GM19099 (cell line): ENCODE data around the gene RNF138.

ENCODE experiments used
- POLR2A ChIP-seq: IDR thresholded peaks from 3 replicates; pipeline ENCODE4 v1.6.1; 2011; ENCODE audit warnings: low read depth; ENCODE audit not compliant: insufficient read length; ENCODE audit errors: extremely low read depth

RNF138 gene

DNA sequence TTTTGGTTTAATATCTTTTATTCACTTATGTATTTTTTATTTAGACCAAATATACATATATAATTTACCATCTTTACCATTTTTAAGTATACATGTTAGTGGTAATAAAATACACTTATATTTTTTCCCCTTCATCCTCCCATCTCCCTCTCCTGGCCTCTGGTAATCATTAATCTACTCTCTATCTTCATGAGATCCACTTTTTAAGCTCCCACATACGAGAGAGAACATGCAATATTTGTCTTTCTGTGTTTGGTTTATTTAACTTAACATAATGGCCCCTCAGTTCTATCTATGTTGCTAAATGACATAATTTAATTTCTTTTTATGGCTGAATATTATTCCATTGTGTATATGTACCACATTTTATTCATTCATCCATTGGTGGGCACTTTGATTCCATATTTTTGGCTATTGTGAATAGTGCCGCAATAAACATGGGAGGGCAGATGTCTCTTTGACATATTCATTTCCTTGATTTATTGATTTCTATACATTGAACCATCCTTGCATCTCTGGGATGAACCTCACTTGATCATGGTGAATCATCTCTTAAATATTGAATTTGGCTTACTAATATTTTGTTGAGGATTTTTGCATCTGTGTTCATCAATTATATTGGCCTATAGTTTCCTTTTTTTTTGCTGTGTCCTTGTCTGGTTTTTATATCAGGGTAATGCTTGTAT is 56.7 kb downstream of the RNF138 start:
- TF ChIP-seq POLR2A: no peak

DNA sequence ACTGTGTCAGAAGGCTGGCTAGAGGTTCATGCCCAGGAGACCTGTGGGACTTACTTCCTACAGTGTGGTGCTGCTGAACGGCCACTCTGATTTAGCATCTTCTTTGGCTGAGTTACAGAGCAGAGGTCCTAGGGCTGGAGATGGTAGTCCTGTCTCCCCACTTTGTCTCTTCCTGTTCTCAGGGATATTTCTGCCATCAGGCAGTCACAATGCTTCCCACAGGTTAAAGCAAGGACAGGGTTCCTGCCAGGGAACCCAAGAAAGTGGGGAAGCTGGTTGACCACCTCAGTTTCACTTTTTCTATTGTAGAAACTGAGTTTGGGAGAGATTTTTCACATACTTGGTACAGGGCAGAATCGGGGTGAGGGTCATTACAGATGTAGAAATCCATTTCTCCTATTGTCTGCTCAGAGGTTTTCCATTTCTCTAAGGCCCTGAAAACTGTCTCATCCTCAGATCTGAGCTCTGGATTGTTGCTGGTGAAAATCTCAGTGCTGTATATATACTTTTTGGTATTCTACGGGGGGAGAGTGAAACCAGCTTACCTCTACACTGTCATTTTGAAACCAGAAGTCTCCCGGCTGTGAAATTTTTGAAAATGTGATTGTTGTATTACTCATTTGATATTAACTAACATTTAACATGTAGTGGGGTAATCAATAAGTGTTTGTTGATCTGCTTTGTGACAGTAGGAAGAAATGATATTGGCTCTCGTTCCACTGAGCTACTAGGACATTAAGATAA is 61.2 kb downstream of the RNF138 start:
- no peak for TF ChIP-seq POLR2A

DNA sequence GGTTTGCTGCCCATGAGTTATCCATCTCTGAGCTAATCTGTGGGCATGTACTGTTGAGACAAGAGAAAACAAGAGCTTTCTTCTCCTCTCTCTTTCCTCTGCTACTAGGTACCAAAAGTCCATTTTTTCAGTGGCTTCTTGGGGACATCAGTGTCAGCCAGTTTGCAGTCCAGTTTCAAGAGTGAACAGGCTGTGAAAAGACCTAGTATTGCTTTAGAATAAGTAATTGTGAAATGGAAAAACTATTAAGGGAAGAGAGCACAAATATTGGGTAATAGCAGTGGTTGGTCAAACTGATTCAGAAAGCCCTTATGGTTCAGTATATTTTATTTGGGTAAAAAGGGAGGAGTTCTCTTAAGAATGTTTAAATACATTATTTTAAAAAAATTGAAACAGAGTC is 65.2 kb downstream of the RNF138 start:
- TF ChIP-seq POLR2A: no peak

DNA sequence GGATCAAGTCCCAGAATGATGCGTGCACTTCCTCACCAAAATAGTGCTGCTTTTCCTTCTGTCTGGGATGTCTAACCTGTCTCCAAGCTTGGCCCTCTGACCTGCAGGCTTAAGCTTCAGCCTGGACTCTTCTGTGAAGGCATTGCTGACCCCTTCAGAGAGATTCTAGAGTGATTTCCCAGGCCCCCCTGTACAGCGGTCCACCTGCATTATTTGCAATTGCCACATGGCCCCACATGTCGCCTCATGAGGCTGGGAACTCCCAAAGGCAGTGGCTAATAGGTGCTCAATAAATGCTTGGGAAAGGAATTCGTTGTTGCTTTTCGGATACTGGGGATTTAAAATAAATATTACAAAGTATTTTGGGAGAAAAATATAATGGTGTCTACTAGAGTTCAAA is 65.9 kb downstream of the RNF138 start:
- TF ChIP-seq POLR2A: no peak

DNA sequence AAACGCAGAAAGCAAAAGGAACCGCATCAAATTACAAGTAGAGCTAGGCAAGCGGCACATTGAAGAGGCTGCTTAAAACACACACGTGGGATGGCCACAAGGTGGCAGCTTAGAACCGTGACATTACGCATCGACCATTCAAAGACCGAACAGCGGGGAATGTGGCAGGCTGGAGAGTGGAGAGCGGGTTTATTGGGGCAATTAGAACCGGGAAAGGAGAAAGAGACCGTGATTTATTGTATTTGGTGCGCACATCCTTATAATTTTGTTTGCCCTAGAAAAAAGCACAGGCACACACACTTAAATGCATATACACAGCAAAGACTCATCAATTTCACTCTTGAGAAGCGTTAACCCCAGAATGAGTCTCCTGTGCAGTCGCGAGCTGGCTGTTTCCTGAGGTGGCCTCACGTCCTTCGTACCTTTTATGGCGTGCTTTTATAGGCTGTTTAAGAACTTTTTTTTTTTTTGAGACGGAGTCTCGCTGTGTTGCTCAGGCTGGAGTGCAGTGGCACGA is 66.5 kb downstream of the RNF138 start:
- no peak for TF ChIP-seq POLR2A

DNA sequence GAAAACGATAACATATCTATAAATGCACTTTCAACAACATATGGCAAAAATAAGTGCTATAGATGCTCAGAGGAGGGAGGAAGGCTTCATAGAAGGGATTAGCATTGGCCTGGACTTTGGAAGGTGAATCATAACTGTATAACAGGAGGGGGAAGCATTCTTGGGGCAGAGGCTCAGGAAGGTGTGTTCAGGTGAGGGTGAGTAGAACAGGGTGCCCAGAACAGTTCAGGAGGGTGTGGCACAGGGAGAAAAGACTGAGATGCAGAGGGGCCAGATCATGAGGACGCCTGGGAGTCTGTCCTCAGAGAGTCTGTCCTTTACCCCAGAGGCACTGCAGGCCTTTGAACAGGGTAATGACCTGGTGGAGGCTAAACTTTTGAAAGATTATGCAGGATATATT is 68.9 kb downstream of the RNF138 start:
- no peak for TF ChIP-seq POLR2A

DNA sequence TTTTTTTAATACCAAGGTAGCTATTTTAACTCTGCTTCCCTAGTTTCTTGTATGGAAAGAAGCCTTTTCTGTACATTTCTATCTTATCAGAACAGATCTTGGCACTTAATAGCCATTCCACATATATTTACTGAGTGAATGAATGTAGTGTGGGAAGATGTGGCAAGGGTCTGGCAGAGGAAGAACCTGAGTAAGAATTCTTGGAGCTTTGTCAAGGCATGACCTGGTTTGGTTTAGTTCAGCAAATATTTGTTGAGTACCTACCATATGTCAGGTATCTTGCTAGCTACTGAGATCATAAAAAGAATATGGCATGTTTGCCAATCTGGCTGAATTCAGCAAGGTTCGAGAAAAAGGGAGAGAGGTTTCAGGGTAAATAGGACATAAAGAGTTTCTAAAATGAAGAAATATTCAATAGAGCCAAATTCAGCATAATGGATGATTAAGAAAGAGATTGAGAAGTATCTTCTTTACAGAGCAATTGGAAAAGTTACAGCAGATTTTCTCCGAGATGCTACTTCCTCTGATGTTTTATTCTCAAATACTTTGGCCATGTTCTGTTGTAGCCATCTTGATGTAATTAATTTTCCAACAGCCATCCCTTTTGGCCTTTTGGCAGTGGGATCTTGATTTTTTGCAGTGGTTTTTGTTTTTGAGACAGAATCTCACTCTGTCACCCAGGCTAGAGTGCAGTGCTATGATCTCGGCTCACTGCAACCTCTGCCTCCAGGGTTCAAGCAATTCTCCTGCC is 76.5 kb downstream of the RNF138 start:
- no peak for TF ChIP-seq POLR2A

DNA sequence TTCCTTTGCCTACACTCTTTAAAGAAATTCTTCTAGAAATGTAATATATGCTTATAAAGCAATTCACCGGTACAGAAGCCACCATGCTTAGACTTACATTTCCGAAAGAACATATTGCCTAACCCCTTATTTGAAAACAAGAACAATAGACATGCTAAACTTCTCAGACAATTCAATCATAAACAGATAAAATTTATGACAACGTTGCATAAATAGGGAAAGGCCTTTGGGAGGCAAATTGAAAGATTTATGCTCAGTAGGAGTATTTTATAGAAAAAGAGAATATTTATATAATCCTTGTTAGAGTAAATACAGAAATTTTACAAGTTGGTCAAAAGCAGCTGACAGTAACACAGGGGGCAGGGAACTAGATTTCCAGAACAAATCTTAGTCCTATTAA is 82.0 kb downstream of the RNF138 start:
- no peak for TF ChIP-seq POLR2A

DNA sequence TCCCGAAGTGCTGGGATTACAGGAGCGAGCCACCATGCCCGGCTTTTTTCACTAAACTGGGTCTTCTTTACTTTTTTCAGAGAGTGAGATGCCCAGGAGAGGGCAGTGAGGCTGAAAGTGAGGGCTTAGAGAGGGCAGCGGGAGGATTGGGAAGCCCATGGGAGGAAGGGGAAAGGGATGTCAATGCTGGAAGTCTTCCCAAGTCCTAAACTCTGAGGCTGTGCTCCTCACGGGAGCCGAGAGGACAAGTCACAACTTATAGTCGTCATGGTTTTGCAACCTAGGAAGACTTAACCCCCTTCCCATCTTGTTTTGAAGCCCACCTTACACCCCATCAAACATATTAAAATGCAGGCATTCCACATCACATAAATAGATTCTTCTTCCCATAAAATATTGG is 83.0 kb downstream of the RNF138 start:
- TF ChIP-seq POLR2A: no peak

DNA sequence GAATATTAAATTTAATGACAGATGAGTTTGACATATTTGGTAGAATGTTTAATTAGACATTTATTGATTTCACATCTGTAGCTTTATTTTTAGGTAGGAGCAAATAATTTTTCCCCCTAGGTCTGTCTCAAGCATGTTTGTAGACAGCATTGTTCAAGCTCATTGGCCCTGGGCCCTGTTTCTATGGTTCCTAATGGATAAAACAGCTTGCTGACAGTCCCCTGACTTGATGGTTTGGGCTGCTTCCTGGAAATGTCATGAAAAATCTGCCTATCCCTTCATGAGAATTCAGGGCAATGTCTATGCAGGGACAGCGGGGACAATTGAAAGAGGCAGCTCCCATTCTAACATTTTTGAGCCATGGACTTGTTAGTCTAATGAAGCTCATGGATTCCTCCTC is 83.6 kb downstream of the RNF138 start:
- TF ChIP-seq POLR2A: no peak

DNA sequence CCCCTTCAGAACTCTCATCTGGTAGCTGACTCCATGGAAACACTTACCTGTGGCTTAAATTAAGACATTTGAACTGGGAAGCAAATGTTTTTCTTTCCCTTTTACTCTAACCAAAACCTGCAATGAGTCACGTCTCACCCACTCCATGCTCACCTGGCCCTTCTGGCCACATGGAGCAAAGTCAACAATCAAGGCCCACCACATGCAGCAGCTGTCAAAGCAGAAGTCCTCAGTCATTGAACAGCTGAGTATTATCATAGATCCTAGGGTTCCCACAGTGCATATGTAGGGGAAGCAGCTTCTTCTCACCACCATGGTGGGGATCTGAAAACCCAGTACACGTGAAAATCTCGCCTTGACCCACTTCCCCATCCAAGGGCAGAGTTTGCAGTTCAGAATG is 85.9 kb downstream of the RNF138 start:
- no peak for TF ChIP-seq POLR2A
